NCI-H460 (cell line): ENCODE data around the gene MAGI1. TPM values are rescaled to one million over a fixed set of nuclear protein-coding genes. Genes with fewer than 3 reads are reported as not detected.

Source experiments
- DNase-seq: peaks from one replicate; pipeline ENCODE4 v3.0.0-alpha.2; 2016; ENCODE audit warnings: low read depth; ENCODE audit errors: extremely low read depth
- total RNA-seq: library from RNA; depleted of rRNA; stranded (reverse); fragments of >200 nt; shearing (Covaris generic); gene quantifications from 2 replicates; pipeline ENCODE4 v1.2.3, GENCODE V29; 2014

MAGI1 gene
- total RNA-seq, 1 experiment from 2014 or later: 1.7 TPM

GRCh38 chr3:65979162-65979561, 59.6 kb downstream of the MAGI1 start:
- no peak for DNase-seq

GRCh38 chr3:65978116-65978515, 60.6 kb downstream of the MAGI1 start:
- DNase-seq: no peak

- DNase-seq: no peak
These were observed 63.7 kb downstream of the MAGI1 start for GRCh38 chr3:65975032-65975431.

- DNase-seq: no peak
These were observed 64.2 kb downstream of the MAGI1 start for GRCh38 chr3:65974509-65974908.

GRCh38 chr3:65972765-65973164, 66.0 kb downstream of the MAGI1 start:
- no peak for DNase-seq

- no peak for DNase-seq
These were observed 67.1 kb downstream of the MAGI1 start for GRCh38 chr3:65971293-65972252.

GRCh38 chr3:65968996-65969395, 69.7 kb downstream of the MAGI1 start:
- no peak for DNase-seq

- no peak for DNase-seq
These were observed 71.3 kb downstream of the MAGI1 start for GRCh38 chr3:65967451-65967850.

- no peak for DNase-seq
These were observed 73.9 kb downstream of the MAGI1 start for GRCh38 chr3:65964838-65965237.

- DNase-seq: no peak
These were observed 74.7 kb downstream of the MAGI1 start for GRCh38 chr3:65963787-65964677.

GRCh38 chr3:65961733-65962132, 77.0 kb downstream of the MAGI1 start:
- DNase-seq: no peak

GRCh38 chr3:65961128-65961527, 77.6 kb downstream of the MAGI1 start:
- no peak for DNase-seq

GRCh38 chr3:65960087-65960486, 78.6 kb downstream of the MAGI1 start:
- DNase-seq: no peak

- no peak for DNase-seq
These were observed 80.5 kb downstream of the MAGI1 start for GRCh38 chr3:65958216-65958615.

- no peak for DNase-seq
These were observed 82.8 kb downstream of the MAGI1 start for GRCh38 chr3:65955792-65956477.

- DNase-seq: no peak
These were observed 84.6 kb downstream of the MAGI1 start for GRCh38 chr3:65953881-65954733.

- DNase-seq: no peak
These were observed 85.4 kb downstream of the MAGI1 start for GRCh38 chr3:65953301-65953812.

GRCh38 chr3:65952842-65953241, 85.9 kb downstream of the MAGI1 start:
- no peak for DNase-seq

GRCh38 chr3:65951836-65952505, 86.7 kb downstream of the MAGI1 start:
- DNase-seq: no peak
